ENCODE measurements around the gene RPS6KB1. TPM values are rescaled to one million over a fixed set of nuclear protein-coding genes. Genes with fewer than 3 reads are reported as not detected.
"Not testable (repeated sequence)": the region's sequence is repeated elsewhere in the genome, so short reads cannot be mapped to it uniquely, and the experiment has no call there.

RPS6KB1 gene
- polyA plus RNA-seq, 1 donor (not counting 4 experiments of a cell fraction or from before 2014, with no cell fraction given) = 19.7 TPM

DNA sequence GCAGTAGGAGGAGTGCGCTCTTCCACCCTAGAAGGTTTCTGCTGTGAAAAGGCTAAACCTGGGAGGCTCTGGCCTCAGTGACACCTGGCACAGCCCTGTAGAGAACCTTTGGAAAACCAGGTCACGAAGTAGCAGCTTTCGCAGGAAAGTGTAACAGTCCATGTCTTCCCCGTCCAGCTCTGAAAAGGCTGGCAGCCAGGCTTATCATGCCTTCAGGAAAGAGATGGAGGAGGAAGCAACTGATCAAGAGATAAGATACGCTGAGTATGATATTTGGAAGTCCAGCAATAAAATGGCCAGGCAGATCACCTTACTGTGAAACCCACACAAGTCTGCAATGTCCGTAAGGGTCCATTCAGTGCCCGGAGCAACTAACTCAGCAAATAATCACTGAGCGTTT lies 22.4 kb upstream of the RPS6KB1 start:
- Histone ChIP-seq H3K9me1 (ENCODE audit: control insufficient read depth, extremely low read depth, insufficient read depth, low read length) (no peaks in the 10 kb centered on the region), H2AFZ (ENCODE audit: control insufficient read depth, low read length) (no peak overlapping the region), H3K9ac (ENCODE audit: control insufficient read depth, extremely low read depth, insufficient read depth, low read length) (no peak overlapping the region), H3K79me2 (ENCODE audit: control insufficient read depth, insufficient read depth, low read length) (no peaks in the 10 kb centered on the region), H3K27me3 (ENCODE audit: control insufficient read depth, extremely low read depth, insufficient read depth, low read length) (no peaks in the 10 kb centered on the region), H3K36me3 (ENCODE audit: control insufficient read depth in 2 of 2, extremely low read depth in 1 of 2, insufficient read depth in 2 of 2, low read length in 2 of 2) (no peaks in the 10 kb centered on the region), H3K4me3 (ENCODE audit: control insufficient read depth in 2 of 3, extremely low read depth in 1 of 3, insufficient read depth in 2 of 3, low read depth in 1 of 3, low read length in 3 of 3) (no peak overlapping the region), H3K9me3 (ENCODE audit: control insufficient read depth, low read depth, low read length) (no peaks in the 10 kb centered on the region), H3K4me2 (ENCODE audit: control insufficient read depth, extremely low read depth, insufficient read depth, low read depth, low read length) (no peak overlapping the region), H3K27ac (ENCODE audit: control insufficient read depth, insufficient read depth, low read length) (no peak overlapping the region), H4K20me1 (ENCODE audit: control insufficient read depth, extremely low read depth, insufficient read depth, low read length) (no peaks in the 10 kb centered on the region), H3K4me1 (ENCODE audit: control insufficient read depth, extremely low read depth, insufficient read depth, low read length) (no peaks in the 10 kb centered on the region)
- TF ChIP-seq, protein P1, sequence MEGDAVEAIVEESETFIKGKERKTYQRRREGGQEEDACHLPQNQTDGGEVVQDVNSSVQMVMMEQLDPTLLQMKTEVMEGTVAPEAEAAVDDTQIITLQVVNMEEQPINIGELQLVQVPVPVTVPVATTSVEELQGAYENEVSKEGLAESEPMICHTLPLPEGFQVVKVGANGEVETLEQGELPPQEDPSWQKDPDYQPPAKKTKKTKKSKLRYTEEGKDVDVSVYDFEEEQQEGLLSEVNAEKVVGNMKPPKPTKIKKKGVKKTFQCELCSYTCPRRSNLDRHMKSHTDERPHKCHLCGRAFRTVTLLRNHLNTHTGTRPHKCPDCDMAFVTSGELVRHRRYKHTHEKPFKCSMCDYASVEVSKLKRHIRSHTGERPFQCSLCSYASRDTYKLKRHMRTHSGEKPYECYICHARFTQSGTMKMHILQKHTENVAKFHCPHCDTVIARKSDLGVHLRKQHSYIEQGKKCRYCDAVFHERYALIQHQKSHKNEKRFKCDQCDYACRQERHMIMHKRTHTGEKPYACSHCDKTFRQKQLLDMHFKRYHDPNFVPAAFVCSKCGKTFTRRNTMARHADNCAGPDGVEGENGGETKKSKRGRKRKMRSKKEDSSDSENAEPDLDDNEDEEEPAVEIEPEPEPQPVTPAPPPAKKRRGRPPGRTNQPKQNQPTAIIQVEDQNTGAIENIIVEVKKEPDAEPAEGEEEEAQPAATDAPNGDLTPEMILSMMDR (optimal IDR thresholded peaks at IDR 0.05 in 1 of 3, IDR thresholded peaks at IDR 0.05 in 1 of 3, conservative IDR thresholded peaks at IDR 0.05 in 1 of 3; ENCODE audit: extremely low read depth in 1 of 3, insufficient read depth in 2 of 3, low read length in 3 of 3) = no peak
- no peak for TF ChIP-seq EZH2 (IDR thresholded peaks at IDR 0.05; ENCODE audit: low read length)
- dilution Hi-C loops (cut with MboI; ENCODE audit: extremely low pct_ligation_motif_present, low sequenced_read_pairs) = no loop called here
- DNase-seq (ENCODE audit: low read depth, low spot score) (no peak), FAIRE-seq (no peak)

DNA sequence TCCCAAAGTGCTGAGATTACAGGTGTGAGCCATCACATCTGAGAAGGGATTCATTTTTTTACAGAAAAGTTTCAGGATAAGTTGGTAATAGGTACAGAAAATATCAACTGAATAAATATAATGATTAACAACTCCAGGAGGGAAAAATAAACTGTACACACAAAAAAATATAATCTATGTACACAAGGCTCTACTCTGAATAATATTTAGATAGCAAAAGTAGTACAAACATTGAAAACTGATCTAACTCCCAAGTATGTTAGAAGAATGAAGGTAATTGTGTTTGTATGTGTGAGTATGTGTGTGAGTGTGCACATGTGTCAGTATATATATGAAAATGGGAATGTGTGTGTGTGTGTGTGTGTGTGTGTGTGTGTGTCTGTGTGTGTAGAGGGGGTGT lies 20.6 kb upstream of the RPS6KB1 start:
- H4K20me1 ChIP-seq (ENCODE audit: control insufficient read depth, extremely low read depth, insufficient read depth, low read length) = no peaks in the 10 kb centered on the region
- dilution Hi-C loops (cut with MboI; ENCODE audit: extremely low pct_ligation_motif_present, low sequenced_read_pairs) = no loop called here
- TF ChIP-seq EZH2 (IDR thresholded peaks at IDR 0.05; ENCODE audit: low read length) = no peak

DNA sequence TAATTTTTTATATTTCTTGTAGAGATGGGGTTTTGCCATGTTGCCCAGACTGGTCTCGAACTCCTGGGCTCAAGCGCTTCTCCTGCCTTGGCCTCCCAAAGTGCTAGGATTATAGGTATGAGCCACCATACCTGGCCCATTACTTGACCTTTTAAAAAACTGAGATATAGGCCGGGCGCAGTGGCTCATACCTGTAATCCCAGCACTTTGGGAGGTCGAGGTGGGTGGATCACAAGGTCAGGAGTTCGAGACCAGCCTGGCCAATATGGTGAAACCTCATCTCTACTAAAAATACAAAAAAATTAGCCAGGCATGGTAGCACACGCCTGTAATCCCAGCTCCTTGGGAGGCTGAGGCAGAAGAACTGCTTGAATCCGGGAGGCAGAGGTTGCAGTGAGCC lies 19.5 kb upstream of the RPS6KB1 start:
- H3K27ac ChIP-seq (ENCODE audit: control insufficient read depth, insufficient read depth, low read length); H3K4me3 ChIP-seq (ENCODE audit: control insufficient read depth in 2 of 3, extremely low read depth in 1 of 3, insufficient read depth in 2 of 3, low read depth in 1 of 3, low read length in 3 of 3); H3K9me1 ChIP-seq (ENCODE audit: control insufficient read depth, extremely low read depth, insufficient read depth, low read length); H2AFZ ChIP-seq (ENCODE audit: control insufficient read depth, low read length); H3K9me3 ChIP-seq (ENCODE audit: control insufficient read depth, low read depth, low read length); H3K36me3 ChIP-seq (ENCODE audit: control insufficient read depth in 2 of 2, extremely low read depth in 1 of 2, insufficient read depth in 2 of 2, low read length in 2 of 2); dilution Hi-C loops (cut with MboI; ENCODE audit: extremely low pct_ligation_motif_present, low sequenced_read_pairs); H3K79me2 ChIP-seq (ENCODE audit: control insufficient read depth, insufficient read depth, low read length); H3K27me3 ChIP-seq (ENCODE audit: control insufficient read depth, extremely low read depth, insufficient read depth, low read length); H3K9ac ChIP-seq (ENCODE audit: control insufficient read depth, extremely low read depth, insufficient read depth, low read length); H4K20me1 ChIP-seq (ENCODE audit: control insufficient read depth, extremely low read depth, insufficient read depth, low read length); DNase-seq (ENCODE audit: low read depth, low spot score); FAIRE-seq; H3K4me2 ChIP-seq (ENCODE audit: control insufficient read depth, extremely low read depth, insufficient read depth, low read depth, low read length); H3K4me1 ChIP-seq (ENCODE audit: control insufficient read depth, extremely low read depth, insufficient read depth, low read length): not testable (repeated sequence)

More for the DNA sequence above, 20.6 kb upstream of the RPS6KB1 start:
- Histone ChIP-seq H3K27me3 (ENCODE audit: control insufficient read depth, extremely low read depth, insufficient read depth, low read length) (no peaks in the 10 kb centered on the region), H2AFZ (ENCODE audit: control insufficient read depth, low read length) (no peak overlapping the region), H3K9ac (ENCODE audit: control insufficient read depth, extremely low read depth, insufficient read depth, low read length) (no peak overlapping the region), H3K27ac (ENCODE audit: control insufficient read depth, insufficient read depth, low read length) (no peak overlapping the region), H3K9me3 (ENCODE audit: control insufficient read depth, low read depth, low read length) (no peaks in the 10 kb centered on the region), H3K4me3 (ENCODE audit: control insufficient read depth in 2 of 3, extremely low read depth in 1 of 3, insufficient read depth in 2 of 3, low read depth in 1 of 3, low read length in 3 of 3) (no peak overlapping the region), H3K4me2 (ENCODE audit: control insufficient read depth, extremely low read depth, insufficient read depth, low read depth, low read length) (no peak overlapping the region), H3K4me1 (ENCODE audit: control insufficient read depth, extremely low read depth, insufficient read depth, low read length) (no peaks in the 10 kb centered on the region), H3K79me2 (ENCODE audit: control insufficient read depth, insufficient read depth, low read length) (no peaks in the 10 kb centered on the region), H3K36me3 (ENCODE audit: control insufficient read depth in 2 of 2, extremely low read depth in 1 of 2, insufficient read depth in 2 of 2, low read length in 2 of 2) (peaks cover 0 to 2% of the 10 kb centered on the region in 2 experiments), H3K9me1 (ENCODE audit: control insufficient read depth, extremely low read depth, insufficient read depth, low read length) (no peaks in the 10 kb centered on the region)
- no peak for FAIRE-seq
- no peak for DNase-seq (ENCODE audit: low read depth, low spot score)
